NB4 (cell line): ENCODE measurements around the gene HRH1.

Source experiments
- MYC ChIP-seq: IDR thresholded peaks from 2 replicates; pipeline ENCODE4 v1.6.1; 2011; ENCODE audit warnings: low read depth, low read length
- POLR2A ChIP-seq: IDR thresholded peaks from 2 replicates; pipeline ENCODE4 v1.6.1; 2011; ENCODE audit warnings: mild to moderate bottlenecking; ENCODE audit not compliant: insufficient read length; ENCODE audit errors: extremely low read depth
- TF ChIP-seq, protein P1 (sequence below): IDR thresholded peaks from one replicate; pipeline ENCODE4 v1.5.1; 2012; ENCODE audit warnings: low read depth, low read length
- TF ChIP-seq, protein P2 (sequence below): IDR thresholded peaks from 2 replicates; pipeline ENCODE4 v1.6.1; 2011; ENCODE audit warnings: low read depth, low read length

DNA sequence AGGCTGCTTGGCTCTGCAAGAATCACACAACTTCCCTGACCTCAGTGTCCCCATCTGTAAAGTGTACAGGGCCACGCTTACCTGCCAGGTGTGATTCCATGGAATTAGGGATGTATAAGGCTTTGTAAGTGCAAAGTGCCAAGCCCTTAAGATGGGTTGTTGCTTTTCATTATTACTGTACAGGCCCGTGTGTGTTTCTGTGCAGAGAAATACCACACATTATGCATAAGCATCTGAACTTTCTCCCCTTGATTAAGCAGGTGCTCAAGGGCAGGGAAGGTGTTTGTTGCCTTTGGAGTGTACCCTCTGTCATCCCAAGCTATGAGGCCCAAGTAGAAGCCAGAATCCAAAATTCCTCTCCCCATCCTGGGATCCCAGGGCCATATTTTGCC is 13.6 kb upstream of the HRH1 start:
- TF ChIP-seq, protein P1, sequence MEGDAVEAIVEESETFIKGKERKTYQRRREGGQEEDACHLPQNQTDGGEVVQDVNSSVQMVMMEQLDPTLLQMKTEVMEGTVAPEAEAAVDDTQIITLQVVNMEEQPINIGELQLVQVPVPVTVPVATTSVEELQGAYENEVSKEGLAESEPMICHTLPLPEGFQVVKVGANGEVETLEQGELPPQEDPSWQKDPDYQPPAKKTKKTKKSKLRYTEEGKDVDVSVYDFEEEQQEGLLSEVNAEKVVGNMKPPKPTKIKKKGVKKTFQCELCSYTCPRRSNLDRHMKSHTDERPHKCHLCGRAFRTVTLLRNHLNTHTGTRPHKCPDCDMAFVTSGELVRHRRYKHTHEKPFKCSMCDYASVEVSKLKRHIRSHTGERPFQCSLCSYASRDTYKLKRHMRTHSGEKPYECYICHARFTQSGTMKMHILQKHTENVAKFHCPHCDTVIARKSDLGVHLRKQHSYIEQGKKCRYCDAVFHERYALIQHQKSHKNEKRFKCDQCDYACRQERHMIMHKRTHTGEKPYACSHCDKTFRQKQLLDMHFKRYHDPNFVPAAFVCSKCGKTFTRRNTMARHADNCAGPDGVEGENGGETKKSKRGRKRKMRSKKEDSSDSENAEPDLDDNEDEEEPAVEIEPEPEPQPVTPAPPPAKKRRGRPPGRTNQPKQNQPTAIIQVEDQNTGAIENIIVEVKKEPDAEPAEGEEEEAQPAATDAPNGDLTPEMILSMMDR = no peak
- TF ChIP-seq POLR2A = no peak
- TF ChIP-seq MYC = no peak
- TF ChIP-seq, protein P2, sequence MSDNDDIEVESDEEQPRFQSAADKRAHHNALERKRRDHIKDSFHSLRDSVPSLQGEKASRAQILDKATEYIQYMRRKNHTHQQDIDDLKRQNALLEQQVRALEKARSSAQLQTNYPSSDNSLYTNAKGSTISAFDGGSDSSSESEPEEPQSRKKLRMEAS = no peak
